ENCODE data around the gene DGCR2.
"Not testable (repeated sequence)": the region's sequence is repeated elsewhere in the genome, so short reads cannot be mapped to it uniquely, and the experiment has no call there.

Gene DGCR2

DNA sequence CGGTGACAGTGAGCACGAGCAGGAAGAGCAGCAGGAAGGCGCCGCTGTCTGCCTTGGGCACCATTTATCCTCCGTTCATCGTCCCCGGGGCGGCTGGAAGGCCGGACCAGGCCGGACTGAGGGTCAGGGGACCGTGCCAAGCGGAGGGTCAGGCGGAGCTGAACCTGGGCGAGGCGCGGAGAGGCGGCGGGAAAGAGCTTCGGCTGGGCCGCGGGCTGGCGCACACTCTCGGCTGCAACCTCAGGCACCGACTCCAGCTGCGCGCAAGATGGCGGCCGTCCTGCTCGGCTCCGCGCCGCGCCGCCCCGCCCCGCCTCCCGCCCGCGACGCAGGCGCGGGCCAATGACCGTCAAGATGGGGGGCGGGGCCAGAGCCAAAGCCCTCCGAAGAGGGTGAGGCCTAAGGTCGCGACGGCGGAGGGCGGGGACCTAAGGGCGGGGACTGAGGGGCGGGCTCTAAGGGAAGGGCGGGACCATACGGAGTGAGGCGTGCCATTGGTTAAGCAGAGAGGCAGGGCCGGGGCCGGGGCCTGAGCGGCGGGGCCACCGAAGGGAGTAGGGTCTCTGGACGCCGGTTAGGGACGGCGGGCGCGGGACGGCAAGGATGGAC lies at the start of gene DGCR2:
Gene DGCR2, minus strand, starts transcription at position 270 of the 609 bp plus-strand sequence. Its CDS starts 206 bp downstream, at position 64.
- peak; percentile 85 to 93 for DNase-seq (ENCODE audit: low read depth in 2 of 2, low spot score in 1 of 2)

DNA sequence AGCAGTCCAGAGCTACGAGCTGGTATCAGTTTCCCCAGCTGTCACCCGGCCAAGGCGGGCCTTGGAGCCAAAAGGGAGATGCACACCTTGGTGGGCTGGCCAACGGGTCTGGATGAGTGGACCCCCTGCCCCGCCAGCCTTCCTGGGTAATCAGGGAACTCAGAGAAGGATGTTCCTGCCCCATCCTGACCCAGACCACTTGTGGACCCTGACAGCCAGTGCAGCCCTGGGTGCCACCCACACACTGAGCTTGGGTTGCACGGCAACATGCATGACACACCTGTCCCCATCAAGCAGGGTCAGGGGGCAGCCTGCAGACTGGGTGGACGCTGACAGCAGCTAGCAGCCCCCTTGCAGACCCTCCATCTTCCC lies 47.7 kb upstream of the DGCR2 start:
- DNase-seq (ENCODE audit: low read depth in 2 of 2, low spot score in 1 of 2) = no peak

- no peak for DNase-seq (ENCODE audit: low read depth in 2 of 2, low spot score in 1 of 2)
Measured at GRCh38 chr22:19169002-19169946, 47.1 kb upstream of the DGCR2 start.

DNA sequence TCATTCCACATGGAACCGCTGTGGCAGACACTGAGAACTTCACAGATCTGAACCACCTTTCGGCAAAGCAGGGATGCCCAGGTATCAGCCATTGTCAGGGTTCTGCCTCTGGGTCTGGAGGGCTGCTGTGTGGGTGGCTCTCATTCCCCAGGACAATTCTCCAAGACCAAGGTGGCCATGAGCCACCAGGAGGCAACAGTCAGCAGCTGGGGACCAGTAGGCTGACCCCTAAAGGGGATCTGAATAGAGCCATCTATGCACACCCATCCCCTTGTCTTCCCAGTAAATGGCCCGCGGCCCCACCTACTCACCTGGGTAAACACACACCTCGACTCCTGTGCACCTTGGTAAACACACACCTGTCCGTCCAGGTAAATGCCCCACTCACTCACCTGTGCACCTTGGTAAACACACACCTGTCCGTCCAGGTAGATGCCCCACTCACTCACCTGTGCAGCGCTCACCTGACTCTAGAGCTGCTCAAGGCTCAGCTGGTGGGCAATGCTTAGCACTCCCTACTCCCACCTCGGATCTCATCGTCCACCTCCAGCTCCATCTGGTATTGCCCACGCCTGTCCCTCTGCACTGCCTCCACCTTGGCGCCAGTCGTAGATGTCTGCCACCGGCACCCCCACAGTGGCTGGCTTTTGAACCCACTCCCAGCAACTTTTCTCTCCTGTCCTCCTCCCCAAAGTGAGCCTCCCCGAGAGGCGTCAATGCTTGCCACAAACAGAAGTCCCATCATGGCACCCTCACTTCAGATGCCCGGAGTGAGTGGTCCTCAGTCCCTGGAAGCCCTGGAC lies 46.1 kb upstream of the DGCR2 start:
- DNase-seq (ENCODE audit: low read depth in 2 of 2, low spot score in 1 of 2) = no peak

GRCh38 chr22:19167106-19167869 lies 45.1 kb upstream of the DGCR2 start:
- DNase-seq (ENCODE audit: low read depth in 2 of 2, low spot score in 1 of 2) = no peak

DNA sequence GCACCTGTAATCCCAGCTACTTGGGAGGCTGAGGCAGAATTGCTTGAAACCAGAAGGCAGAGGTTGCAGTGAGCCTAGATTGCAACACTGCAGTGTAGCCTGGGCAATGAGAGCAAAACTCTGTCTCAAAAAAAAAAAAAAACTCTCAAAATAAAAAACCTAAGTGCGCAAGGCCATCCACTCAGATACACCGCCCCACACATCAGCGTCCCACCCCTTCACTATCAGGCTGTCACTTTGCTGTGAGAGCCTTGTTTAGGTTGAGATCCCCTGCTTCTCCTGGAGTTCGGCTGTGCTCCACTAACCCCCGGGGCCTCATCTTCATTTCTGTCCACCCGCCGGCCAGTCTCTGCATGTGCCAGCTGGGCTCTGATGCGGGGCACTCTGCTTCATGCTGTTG lies 44.2 kb upstream of the DGCR2 start:
- DNase-seq (ENCODE audit: low read depth in 2 of 2, low spot score in 1 of 2) = no peak

GRCh38 chr22:19164425-19164824 lies 42.2 kb upstream of the DGCR2 start:
- DNase-seq (ENCODE audit: low read depth in 2 of 2, low spot score in 1 of 2) = no peak

- DNase-seq (ENCODE audit: low read depth in 2 of 2, low spot score in 1 of 2) = not testable (repeated sequence)
Measured at GRCh38 chr22:19158649-19159048, 36.4 kb upstream of the DGCR2 start.

GRCh38 chr22:19156109-19156508 lies 33.9 kb upstream of the DGCR2 start:
- DNase-seq (ENCODE audit: low read depth in 2 of 2, low spot score in 1 of 2) = not testable (repeated sequence)

- no peak for DNase-seq (ENCODE audit: low read depth in 2 of 2, low spot score in 1 of 2)
Measured at GRCh38 chr22:19152942-19153883, 31.0 kb upstream of the DGCR2 start.

GRCh38 chr22:19151329-19152191 lies 29.3 kb upstream of the DGCR2 start:
- no peak for DNase-seq (ENCODE audit: low read depth in 2 of 2, low spot score in 1 of 2)

GRCh38 chr22:19150482-19151328 lies 28.5 kb upstream of the DGCR2 start:
- DNase-seq (ENCODE audit: low read depth in 2 of 2, low spot score in 1 of 2) = no peak

- DNase-seq (ENCODE audit: low read depth in 2 of 2, low spot score in 1 of 2) = no peak
Measured at GRCh38 chr22:19149991-19150390, 27.8 kb upstream of the DGCR2 start, which contains the start of gene GSC2. Gene GSC2 (minus strand): TSS chr22:19150292. CDS start chr22:19150283, 9 bp downstream.

DNA sequence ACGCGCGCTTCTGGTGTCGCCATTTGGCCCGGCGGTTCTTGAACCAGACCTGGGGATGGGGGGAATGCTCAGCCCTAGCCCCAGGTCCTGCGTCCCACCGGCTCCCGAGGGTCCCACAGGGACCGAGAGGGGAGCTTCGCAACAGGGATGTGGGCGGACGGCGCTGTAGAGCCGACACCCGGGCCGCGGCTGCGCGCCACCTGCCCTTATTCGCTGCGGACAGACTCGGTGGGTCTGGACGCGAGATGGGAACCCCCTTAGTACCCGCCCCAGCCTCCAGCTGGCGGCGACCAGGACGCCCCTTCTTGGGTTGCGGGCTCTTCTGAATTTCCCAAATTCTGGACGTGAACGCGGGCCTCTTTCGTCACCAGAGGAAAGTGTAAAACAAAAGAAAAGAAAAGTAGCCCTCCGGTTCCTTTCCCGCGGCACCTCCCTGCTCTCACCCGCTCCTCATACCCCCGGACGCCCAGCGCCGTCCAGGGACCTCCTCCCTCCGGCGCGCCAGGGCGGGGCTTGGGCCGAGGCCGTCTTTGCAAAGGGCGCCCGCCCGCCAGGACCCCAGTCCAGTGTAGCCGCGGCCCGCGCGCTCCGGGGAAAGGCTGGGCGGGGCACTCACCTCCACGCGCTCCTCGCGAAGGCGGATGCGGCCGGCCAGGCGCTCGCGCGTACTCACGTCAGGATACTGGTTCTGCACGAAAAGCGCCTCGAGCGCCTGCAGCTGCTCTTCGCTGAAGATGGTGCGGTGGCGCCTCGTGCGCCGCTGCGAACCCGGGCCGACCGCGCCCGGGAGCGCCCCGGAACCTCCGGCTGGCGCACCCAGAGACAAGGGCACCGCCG lies 27.1 kb upstream of the DGCR2 start:
- DNase-seq (ENCODE audit: low read depth in 2 of 2, low spot score in 1 of 2) = no peak

DNA sequence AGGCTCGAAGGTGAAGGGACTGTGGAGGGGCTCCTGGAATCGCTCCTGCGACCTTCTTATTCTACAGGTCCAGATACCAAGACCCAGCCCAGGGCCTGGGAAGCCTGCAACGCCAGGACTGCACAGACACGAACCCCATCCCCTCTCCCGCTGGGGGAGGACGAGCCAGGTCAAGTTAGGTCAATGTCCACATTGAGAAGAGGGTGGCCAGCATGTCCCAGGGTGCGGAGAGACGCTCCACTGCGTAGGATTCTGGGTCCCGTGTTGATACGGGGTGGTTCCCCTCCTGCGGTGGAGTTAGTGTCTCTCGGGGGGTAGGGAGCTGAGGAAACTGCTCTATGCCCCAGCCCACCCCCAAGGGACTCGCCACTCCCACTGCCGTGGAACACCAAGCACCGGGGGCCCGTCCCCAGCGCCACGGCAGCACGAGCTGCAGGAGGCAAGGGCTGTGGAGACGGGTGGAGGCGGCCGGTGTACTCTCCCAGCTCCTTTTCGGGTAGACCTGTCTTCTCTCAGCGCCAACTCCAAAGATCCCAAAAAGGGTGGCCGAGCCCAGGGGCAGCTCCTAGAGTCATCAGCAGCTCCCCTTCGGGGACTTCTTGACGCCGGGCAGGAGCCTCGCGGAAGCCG lies 26.3 kb upstream of the DGCR2 start:
- DNase-seq (ENCODE audit: low read depth in 2 of 2, low spot score in 1 of 2) = no peak

DNA sequence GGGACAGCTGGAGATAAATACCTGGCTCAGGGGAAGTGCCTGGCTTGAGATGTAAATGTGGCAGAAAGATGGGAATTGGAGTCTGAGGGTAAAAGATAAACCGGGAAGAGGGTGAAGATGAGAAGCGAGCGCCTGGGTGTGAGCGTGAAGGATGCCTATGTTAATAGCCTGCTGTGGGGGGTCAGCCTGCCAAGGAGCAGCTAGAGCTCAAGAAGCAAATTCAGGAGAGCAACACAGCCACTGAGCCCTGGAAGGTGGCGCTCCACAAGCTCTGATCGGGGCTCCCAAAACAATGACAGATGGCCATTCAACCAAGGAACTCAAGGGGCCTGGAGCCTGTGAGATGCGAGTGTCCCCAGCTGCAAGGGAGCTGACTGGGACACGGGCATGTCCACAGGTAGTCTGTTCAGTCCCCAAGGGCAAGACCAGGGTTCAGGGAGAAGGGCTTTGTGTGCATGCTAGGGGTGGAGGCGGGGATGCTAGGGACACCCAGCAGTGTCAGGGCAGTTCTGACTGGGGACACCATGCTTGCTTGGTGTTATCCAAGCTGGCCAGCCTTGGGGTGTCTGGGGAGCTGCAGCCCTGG lies 25.1 kb upstream of the DGCR2 start:
- no peak for DNase-seq (ENCODE audit: low read depth in 2 of 2, low spot score in 1 of 2)
